Activated CD8-positive, alpha-beta memory T cell treated with anti-CD3 and anti-CD28 coated beads, Interleukin-2, amount 50 U/mL, for 24 hours (primary cell): ENCODE measurements around the gene GZMM.

ENCODE experiments used
- DNase-seq: peaks from one replicate; pipeline ENCODE4 v3.0.0-alpha.2; 2020; ENCODE audit errors: extremely low read depth

The GZMM gene

GRCh38 chr19:543910-544608, at the start of gene GZMM:
TSS of gene GZMM (plus strand) at chr19:544053. CDS start at chr19:544072, 19 bp downstream.
- DNase-seq: peak; percentile 55

- DNase-seq: no peak
These were observed 49.4 kb upstream of the GZMM start for GRCh38 chr19:494171-495080.

GRCh38 chr19:495081-495401, 48.8 kb upstream of the GZMM start:
- DNase-seq: no peak

DNA sequence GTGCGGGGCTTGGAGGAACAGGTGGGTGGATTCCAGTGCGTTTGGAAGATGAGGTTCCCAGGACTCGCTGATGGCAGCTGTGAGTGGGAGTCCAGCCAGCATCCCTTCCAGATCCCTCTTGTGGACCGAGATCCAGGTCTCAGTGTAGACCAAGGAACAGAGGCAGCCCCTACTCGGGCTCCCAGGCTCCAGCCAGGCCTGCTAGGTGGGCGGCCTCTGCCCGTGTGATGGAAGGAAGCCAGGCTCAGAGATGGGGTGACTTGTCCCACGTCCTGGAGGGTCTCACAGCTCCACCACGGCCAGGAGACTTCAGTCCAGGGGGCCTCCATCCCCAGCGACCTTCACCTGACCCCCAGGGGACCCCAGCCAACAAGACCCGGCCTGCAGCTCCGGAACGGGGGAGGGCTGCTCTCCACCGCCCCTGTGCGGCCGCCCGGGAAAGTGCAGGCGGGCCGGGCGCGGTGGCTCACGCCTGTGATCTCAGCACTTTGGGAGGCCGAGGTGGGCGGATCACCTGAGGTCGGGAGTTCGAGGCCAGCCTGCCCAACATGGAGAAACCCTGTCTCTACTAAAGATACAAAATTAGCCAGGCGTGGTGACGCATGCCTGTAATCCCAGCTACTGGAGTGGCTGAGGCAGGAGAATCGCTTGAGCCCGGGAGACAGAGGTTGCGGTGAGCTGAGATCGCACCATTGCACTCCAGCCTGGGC, 48.3 kb upstream of the GZMM start:
- no peak for DNase-seq

- DNase-seq: no peak
These were observed 47.7 kb upstream of the GZMM start, which contains the start of gene MADCAM1 for GRCh38 chr19:496112-496665. TSS of gene MADCAM1 (plus strand) at chr19:496486. CDS start at chr19:496500, 14 bp downstream.

DNA sequence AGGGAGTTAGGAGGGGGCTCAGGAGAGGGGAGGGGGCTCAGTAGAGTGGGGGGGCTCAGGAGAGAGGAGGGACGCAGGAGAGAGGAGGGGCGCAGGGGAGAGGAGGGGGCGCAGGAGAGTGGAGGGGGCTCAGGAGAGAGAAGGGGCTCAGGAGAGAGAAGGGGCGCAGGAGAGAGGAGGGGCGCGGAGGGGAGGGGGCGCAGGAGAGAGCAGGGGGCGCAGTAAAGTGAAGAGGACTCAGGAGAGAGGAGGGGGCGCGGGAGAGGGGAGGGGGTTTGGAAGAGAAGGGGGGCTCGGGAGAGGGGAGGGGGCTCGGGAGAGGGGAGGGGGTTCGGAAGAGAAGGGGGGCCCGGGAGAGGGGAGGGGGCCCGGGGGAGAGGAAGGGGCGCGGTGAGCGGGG, 46.9 kb upstream of the GZMM start:
- no peak for DNase-seq

GRCh38 chr19:497491-497868, 46.4 kb upstream of the GZMM start:
- DNase-seq: no peak

GRCh38 chr19:497869-498510, 45.9 kb upstream of the GZMM start:
- DNase-seq: no peak

DNA sequence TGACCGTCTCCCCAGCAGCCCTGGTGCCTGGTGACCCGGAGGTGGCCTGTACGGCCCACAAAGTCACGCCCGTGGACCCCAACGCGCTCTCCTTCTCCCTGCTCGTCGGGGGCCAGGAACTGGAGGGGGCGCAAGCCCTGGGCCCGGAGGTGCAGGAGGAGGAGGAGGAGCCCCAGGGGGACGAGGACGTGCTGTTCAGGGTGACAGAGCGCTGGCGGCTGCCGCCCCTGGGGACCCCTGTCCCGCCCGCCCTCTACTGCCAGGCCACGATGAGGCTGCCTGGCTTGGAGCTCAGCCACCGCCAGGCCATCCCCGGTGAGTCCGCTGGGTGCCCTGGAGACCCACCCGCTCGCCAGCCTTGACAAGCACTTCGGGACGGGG, 45.4 kb upstream of the GZMM start:
- DNase-seq: no peak

GRCh38 chr19:498977-499623, 44.8 kb upstream of the GZMM start:
- DNase-seq: no peak

- DNase-seq: no peak
These were observed 42.2 kb upstream of the GZMM start for GRCh38 chr19:501646-502045.

- no peak for DNase-seq
These were observed 39.2 kb upstream of the GZMM start for GRCh38 chr19:504616-505015.

DNA sequence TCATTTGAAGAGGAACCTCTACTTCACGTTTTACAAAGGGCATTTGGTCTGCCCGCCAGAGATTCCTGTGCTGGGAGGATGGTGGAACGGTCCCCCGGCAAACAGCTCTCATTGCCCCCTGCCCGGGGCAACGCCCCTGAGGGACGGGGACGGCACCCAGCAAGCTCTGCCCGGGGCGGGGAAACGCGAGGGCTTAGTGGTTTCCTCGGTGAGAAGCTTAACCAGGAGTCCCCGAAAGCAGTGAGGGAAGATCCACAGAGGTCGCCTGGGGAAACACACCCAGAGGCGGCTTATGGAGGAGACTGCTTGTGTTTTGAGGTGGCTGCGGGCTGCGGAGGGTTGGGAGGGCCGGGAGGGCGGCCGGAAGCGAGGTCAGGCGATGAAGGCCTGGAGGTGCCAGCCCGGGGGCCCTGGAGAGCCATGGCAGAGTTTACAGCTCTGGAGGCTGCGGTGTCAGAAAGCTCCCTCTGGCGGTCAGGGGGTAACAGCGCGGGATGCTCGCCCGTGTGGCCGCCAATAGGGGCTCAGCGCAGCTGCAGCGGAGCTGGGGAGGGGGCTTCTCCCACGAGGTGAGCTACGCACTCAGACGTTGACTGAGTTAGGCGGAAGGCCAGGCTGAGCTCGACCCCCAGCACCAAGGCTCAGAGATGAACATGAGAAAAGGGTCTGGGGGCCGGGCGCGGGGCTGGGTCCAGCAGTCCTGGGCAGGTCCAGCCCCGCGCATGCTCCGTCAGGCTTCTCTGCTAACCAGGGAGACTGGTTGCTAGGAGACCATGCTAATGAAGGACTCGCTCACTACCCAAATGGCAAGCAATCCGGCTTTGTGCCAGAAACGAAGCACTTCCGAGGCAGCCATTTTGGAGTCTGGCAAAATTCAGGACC, 37.2 kb upstream of the GZMM start:
- DNase-seq: peak; percentile 90

- peak; percentile 72 for DNase-seq
These were observed 36.3 kb upstream of the GZMM start, which contains the start of gene TPGS1 for GRCh38 chr19:507286-508203. TSS of gene TPGS1 (plus strand) at chr19:507497. CDS start at chr19:507507, 10 bp downstream.

DNA sequence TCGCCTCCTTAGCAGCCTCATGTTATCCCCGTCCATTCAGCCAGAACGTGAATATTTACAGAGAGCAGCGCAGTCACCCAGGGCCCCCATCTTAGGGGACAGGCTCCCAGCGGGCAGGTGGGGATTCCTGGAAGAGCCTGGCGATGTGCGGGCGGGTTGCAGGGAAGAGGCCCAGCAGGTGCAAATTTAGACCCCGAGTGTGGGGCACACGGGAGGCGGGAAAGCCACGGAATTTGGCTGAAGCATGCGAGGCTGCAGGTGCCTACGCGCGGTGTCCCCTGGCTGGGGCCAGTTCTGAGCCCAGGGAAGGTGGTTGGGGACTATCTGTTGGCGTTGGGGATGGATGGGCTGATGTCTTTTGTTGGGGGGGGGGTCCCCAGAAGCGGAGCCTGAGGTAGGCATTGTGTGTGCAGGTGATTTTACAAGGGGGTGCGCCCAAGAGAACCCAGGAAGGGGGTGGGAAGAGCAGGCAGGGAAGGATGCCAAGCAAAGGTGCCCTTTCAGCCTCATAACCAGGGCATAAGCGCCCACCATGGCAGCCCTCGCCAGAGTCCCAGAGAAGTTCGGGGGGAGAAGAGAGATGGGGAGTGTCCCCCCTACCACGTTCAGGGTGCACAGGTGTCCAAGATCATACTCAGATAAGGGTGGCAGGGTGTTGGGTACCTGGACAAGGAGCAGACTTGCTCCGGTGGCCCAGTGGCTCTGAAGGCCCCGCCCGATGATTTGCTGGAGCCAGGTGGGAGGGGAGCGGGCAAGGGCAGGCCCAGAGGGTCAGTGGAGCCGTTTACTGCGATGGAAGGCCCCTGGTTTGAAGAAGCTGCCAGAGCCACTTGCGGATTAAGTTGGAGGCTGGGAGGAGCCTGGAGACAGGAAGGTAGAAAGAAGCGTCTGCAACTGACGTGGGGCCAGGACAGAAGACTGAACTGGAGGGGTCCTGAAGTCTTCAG, 35.4 kb upstream of the GZMM start:
- DNase-seq: no peak

- DNase-seq: peak; percentile 83
These were observed 33.2 kb upstream of the GZMM start for GRCh38 chr19:510606-511100.

DNA sequence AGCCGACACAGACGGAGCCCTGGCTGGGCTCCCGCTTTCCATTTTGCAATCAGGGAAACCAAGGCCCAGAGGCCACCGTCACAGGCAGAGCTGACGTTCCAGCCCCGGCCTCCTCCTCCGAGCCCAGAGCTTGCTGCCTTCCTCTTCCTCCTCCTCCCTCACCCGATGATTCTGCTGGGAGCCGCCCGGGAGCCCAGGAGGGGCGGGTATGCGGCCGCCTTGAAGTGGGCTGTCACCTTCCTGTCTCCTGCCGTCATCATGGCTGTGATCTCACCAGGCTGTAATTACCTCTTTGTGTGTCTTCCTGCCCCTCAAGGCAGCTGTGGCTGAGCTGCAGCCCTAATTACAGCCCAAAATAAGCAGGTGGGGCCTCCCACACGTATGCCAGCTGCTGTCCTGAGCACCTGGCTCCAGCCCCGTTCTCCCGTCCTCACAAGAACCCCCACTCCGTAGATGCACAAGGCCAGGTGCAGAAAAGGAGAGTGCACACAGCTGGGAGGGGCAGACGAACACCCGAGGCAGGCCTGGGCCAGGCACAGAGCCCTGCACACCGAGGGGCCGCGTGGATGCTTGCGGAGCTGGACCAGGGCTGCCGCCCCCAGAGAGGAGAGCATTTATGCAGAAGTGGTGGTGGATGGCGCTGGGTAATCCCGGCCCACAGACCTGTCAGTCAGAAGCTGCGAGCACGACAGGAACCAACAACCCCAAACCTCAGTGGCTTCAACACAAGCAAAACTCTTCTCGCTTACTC, 32.6 kb upstream of the GZMM start:
- DNase-seq: peak; percentile 52
